ENCODE data around the gene SAMSN1.

DNA sequence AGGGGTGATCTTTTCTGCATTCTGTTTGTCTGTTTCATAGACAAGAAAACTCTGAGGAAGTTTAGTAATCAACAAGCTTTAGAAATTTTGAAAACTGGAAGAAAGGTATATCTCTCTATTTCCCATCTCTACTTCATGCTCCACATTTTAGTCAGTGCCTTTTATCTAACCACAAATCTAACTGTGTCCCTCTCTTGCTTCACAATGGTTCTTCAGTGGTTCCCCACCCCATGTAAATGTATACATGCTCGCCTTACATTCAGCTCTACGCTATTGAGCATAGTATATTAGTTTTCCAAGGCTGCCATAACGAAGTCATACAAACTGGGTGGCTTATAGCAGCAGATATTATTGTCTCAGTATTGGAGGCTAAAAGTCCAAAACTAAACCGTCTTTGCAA, 14.4 kb upstream of the SAMSN1 start:
- TF ChIP-seq, protein P1, sequence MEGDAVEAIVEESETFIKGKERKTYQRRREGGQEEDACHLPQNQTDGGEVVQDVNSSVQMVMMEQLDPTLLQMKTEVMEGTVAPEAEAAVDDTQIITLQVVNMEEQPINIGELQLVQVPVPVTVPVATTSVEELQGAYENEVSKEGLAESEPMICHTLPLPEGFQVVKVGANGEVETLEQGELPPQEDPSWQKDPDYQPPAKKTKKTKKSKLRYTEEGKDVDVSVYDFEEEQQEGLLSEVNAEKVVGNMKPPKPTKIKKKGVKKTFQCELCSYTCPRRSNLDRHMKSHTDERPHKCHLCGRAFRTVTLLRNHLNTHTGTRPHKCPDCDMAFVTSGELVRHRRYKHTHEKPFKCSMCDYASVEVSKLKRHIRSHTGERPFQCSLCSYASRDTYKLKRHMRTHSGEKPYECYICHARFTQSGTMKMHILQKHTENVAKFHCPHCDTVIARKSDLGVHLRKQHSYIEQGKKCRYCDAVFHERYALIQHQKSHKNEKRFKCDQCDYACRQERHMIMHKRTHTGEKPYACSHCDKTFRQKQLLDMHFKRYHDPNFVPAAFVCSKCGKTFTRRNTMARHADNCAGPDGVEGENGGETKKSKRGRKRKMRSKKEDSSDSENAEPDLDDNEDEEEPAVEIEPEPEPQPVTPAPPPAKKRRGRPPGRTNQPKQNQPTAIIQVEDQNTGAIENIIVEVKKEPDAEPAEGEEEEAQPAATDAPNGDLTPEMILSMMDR (IDR thresholded peaks at IDR 0.05; ENCODE audit: low read length): no peak
- TF ChIP-seq EZH2 (IDR thresholded peaks at IDR 0.05; ENCODE audit: borderline replicate concordance, low read length): no peak

Data from OCI-LY1 (cell line).